Activated naive CD4-positive, alpha-beta T cell treated with anti-CD3 and anti-CD28 coated beads, Interleukin-2, amount 50 U/mL, for 72 hours (primary cell): Measurements from ENCODE around the gene CCL26. TPM values are rescaled to one million over a fixed set of nuclear protein-coding genes. Genes with fewer than 3 reads are reported as not detected.
"Not testable (repeated sequence)": the region's sequence is repeated elsewhere in the genome, so short reads cannot be mapped to it uniquely, and the experiment has no call there.

Experiments used
- ATAC-seq, 2 donors: fragments of 150-1000 bp; cut with Tn5 transposase; 2 replicates each; pipeline ENCODE4 v1.10.0; 2021; ENCODE audit warnings: mild to moderate bottlenecking in 2 of 2, moderate library complexity in 2 of 2
- DNase-seq, 2 donors: peaks; one replicate each; pipeline ENCODE4 v3.0.0; 2021 to 2022; ENCODE audit warnings: low spot score in 2 of 2
- H3K27ac Mint-ChIP-seq, 2 donors: one replicate each; pipeline ENCODE4 v1.8.0; 2022; ENCODE audit warnings: mild to moderate bottlenecking in 2 of 2, mixed read lengths in 2 of 2
- H3K36me3 Mint-ChIP-seq, 2 donors: one replicate each; pipeline ENCODE4 v1.8.0; 2022; ENCODE audit warnings: mixed read lengths in 2 of 2
- H3K9me3 Mint-ChIP-seq, 2 donors: one replicate each; pipeline ENCODE4 v1.8.0; 2022; ENCODE audit warnings: mixed read lengths in 2 of 2
- total RNA-seq, 2 donors: library from RNA; stranded (reverse); gene quantifications; one replicate each; pipeline ENCODE4 v1.2.3, GENCODE V29; 2022

CCL26 gene
- total RNA-seq, 2 donors from 2014 or later: not detected

DNA sequence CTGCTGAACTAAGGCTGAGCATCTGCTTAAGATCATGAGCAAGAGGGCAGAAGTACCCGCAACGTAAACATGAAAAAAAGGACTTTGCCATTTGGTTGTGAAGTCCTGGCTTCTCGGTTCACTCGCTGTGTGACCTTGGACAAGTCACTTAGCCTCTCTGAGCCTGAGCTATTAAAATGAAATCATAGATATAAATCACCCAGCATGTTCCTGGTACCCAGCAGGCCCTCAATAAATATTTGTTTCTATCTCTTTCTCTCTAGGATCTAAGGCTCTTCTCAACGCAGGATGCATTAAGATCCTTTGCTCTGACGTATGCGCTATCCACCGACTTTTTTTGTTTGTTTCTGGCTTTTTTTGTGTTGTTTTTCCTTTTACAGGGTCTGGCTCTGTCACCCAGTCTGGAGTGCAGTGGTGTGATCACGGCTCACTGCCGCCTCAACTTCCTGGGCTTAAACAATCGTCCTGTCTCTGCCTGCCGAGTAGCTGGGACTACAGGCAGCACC, 39.9 kb downstream of the CCL26 start:
- DNase-seq (no peak), ATAC-seq (no peak)
- Mint-ChIP-seq H3K27ac (no peak overlapping the region), H3K9me3 (no peaks in the 10 kb centered on the region), H3K36me3 (no peaks in the 10 kb centered on the region)

GRCh38 chr7:75729851-75730274, 42.1 kb downstream of the CCL26 start:
- no peak for DNase-seq
- no peaks in the 10 kb centered on the region for H3K9me3 Mint-ChIP-seq
- H3K27ac Mint-ChIP-seq: no peak overlapping the region
- H3K36me3 Mint-ChIP-seq: no peaks in the 10 kb centered on the region
- no peak for ATAC-seq

DNA sequence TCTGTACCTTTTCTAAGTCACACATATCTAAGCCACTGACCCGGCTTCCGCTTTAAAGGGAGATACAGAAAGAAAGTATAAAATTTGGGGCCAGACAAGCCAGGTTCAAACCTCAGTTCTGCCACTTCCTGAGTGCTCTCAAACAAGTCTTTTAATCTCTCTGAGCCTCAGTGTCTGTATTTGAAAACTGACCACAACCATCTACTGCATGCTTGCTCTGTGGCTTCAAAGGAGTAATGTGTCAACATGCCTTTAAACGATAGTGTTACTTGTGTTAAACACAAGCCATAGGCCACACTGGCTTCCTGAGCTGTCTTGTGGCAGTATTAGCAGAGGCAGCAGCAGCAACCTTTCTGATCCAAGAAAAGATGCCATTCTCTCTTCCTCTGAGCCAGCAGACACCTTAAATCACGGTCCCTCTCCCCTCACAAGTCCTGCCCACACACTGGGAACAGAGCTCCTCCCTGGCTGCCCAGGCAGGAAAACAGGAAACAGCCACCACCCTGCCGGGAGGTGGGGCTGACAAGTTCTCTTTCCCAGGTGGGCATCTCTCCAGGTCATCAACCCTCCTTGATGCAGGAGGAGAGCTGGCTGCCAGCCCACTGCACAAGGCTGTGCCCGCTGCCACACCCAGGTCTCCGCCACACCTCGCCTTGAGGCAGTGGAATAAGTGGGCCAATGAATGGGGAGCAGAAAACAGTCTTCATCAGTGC, 44.0 kb downstream of the CCL26 start:
- no peaks in the 10 kb centered on the region for H3K36me3 Mint-ChIP-seq
- no peaks in the 10 kb centered on the region for H3K9me3 Mint-ChIP-seq
- H3K27ac Mint-ChIP-seq: peak overlapping the region in 1 of 2 donors; percentile 71
- DNase-seq (no peak), ATAC-seq (peak; percentile 57 to 86)

DNA sequence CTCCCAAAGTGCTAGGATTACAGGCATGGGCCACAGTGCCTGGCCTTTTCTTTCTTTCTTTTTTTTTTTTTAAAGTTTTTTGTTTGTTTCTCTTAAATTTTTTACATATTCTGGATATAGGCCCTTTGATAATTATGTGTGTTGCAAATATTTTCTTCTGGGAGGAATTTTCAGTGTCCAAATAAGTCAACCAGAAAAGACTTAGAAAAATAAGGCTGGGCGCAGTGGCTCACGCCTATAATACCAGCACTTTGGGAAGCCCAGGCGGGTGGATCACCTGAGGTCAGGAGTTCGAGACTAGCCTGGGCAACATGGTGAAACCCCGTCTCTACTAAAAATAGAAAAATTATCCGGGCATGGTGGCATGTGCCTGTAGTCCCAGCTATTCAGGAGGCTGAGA, 44.7 kb downstream of the CCL26 start:
- H3K27ac Mint-ChIP-seq, DNase-seq, ATAC-seq, H3K9me3 Mint-ChIP-seq, H3K36me3 Mint-ChIP-seq: not testable (repeated sequence)

GRCh38 chr7:75725306-75725705, 46.7 kb downstream of the CCL26 start:
- no peaks in the 10 kb centered on the region for H3K9me3 Mint-ChIP-seq

GRCh38 chr7:75723444-75723843, 48.6 kb downstream of the CCL26 start:
- Mint-ChIP-seq H3K9me3 (no peaks in the 10 kb centered on the region), H3K36me3 (no peaks in the 10 kb centered on the region), H3K27ac (no peak overlapping the region)
- ATAC-seq: no peak
- no peak for DNase-seq

More at GRCh38 chr7:75725306-75725705, 46.7 kb downstream of the CCL26 start:
- no peak for DNase-seq
- no peaks in the 10 kb centered on the region for H3K36me3 Mint-ChIP-seq
- ATAC-seq: no peak
- no peak overlapping the region for H3K27ac Mint-ChIP-seq

GRCh38 chr7:75722373-75722772, 49.6 kb downstream of the CCL26 start:
- no peaks in the 10 kb centered on the region for H3K36me3 Mint-ChIP-seq
- ATAC-seq: no peak
- DNase-seq: no peak
- no peaks in the 10 kb centered on the region for H3K9me3 Mint-ChIP-seq
- no peak overlapping the region for H3K27ac Mint-ChIP-seq

- not testable (repeated sequence) for DNase-seq, ATAC-seq, H3K27ac Mint-ChIP-seq, H3K36me3 Mint-ChIP-seq, H3K9me3 Mint-ChIP-seq
These were observed 50.1 kb downstream of the CCL26 start for GRCh38 chr7:75721922-75722321.

DNA sequence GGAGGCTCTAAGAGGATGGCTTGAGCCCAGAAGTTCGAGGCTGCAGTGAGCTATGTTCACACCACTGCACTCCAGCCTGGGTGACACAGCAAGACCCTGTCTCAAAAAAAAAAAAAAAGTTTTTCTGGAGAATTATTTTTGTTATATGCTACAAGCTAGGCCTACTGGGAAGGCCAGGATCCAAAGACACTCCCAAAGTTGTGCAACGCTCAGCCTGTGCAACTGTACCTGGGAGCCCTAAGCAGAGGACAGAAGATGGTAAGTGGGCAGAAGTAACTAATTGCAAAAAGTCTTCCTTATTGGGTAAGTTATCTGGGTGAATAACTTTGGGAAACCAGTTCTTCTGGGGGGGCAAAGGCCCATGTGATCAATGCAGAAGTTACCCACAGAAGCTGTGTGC, 50.6 kb downstream of the CCL26 start:
- H3K27ac Mint-ChIP-seq: no peak overlapping the region
- ATAC-seq (no peak), DNase-seq (no peak)
- no peaks in the 10 kb centered on the region for H3K9me3 Mint-ChIP-seq
- no peaks in the 10 kb centered on the region for H3K36me3 Mint-ChIP-seq

GRCh38 chr7:75719626-75720025, 52.4 kb downstream of the CCL26 start:
- H3K36me3 Mint-ChIP-seq: no peaks in the 10 kb centered on the region
- ATAC-seq (no peak), DNase-seq (no peak)
- H3K27ac Mint-ChIP-seq: no peak overlapping the region
- no peaks in the 10 kb centered on the region for H3K9me3 Mint-ChIP-seq

Other genes with a start within 250 kb of the CCL26 start
- 1 to 10 TPM; 3.0 to 7.8 TPM for gene HIP1, start 33.3 kb downstream of the CCL26 start, total RNA-seq
- gene CCL24, start 41.6 kb upstream of the CCL26 start, total RNA-seq: not detected
- gene RHBDD2, start 106.8 kb upstream of the CCL26 start, total RNA-seq: 10 to 100 TPM; 14.5 to 26.3 TPM
- gene POR, start 142.9 kb upstream of the CCL26 start, total RNA-seq: 10 to 100 TPM; 22.7 to 40.9 TPM
- gene TMEM120A, start 222.4 kb upstream of the CCL26 start, total RNA-seq: 10 to 100 TPM; 23.7 to 43.3 TPM